ENCODE data around the gene ABAT.
"Not testable (repeated sequence)": the region's sequence is repeated elsewhere in the genome, so short reads cannot be mapped to it uniquely, and the experiment has no call there.

Gene ABAT

DNA sequence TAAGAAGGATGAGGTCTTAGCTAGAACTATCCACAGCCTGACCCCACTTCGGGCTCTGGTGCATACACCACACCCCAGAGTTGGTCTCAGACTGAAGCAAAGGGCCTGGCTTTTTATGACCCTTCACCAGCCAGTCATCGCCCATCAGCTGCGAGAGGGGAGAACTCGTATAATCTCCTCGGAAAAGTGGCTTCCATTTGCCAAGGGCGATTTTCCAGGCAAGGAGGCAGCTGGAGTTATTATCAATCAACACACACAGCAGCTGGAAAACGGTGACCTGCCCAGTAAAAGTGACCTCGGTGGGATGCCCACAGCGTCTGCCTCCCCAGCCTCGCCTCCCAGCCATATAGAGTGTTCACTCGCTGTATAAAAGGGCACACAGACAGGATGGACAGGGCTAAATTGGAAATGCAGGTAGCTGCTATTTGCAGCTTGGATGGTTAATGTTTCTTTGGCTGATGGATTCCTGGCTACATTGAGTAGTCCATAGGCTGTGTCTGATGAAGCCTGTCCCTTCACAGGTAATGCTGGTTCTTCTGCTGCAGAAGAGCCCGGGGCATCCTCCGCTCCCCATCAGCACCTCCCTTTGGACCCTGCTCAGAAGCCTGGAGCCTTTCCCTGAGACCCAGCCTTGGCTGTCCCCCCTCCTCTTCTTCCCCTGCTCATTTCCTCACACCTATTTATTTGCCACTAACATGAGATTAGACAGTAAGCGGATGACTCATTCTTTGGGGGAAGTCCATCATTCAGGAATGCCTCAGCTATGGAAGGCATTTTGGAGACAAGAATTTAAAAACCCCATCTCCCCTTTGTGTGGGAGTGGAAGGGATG is 77.3 kb downstream of the ABAT start:
- DNase-seq = no peak

DNA sequence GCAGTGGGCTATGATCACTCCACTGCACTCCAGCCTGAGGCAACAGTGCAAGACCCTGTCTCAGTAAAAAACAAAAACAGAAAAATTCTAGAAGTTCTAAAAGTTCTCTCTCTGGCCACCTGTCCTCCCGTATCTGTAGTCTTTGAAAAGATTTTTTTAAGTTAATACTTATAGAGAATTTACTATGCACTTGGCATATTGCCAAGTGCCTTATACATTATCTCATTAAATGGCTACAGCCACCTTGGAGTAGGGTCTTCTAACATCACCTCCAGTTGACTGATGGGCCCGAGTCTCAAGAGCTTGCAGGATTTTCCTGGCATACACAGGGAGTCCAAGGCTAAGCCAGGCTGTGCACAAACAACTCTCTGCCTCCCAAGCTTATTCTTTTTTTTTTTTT is 78.3 kb downstream of the ABAT start:
- DNase-seq = no peak

DNA sequence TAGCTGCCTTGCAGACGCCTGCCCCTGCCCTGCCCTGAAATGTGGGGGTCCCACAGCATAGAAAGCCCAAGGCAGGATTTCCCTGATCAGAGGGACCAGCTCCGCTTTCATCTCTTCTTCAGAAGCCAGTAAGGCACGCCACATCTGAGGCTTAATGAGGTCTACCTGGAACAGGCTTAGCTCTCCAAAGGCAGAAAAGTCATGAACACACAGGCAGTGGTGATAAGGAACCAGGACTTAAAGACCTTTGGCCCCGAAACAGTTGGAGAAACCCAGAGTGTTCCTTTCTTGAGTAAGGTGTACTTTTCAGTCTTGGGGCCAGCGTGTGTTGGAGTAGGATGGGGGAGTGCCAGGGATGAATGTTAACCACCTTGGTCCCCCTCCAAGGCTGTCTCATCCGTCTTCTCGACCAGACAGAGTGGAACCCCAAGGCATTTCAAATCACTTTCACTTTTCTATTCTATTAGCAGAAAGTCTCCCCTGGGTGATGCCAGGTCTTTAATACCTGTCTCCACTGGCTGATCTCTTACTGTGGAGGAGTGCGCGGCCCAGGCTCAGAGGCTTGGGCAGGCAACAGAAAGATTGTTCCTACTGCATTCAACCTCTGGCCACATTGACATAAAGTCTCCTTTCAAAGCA is 79.1 kb downstream of the ABAT start:
- no peak for DNase-seq

DNA sequence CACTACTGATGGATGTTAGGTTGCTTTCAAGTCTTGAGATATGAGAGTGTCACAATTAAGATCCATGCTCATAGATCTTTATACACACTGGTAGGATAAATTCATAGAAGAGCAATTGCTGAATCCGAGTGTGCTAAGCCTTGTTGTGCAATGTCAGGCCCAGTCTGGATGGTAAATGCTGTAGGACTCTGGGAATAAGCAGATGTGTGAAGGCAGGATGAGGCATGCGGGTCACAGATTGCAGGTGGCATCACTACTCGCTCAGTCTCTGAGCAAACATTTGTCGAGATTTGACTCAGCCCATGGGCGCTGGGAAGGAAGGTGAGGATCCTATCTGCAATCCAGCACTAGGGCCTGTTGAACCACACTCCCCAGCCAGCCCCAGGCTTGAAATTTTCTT is 82.3 kb downstream of the ABAT start:
- DNase-seq = no peak

DNA sequence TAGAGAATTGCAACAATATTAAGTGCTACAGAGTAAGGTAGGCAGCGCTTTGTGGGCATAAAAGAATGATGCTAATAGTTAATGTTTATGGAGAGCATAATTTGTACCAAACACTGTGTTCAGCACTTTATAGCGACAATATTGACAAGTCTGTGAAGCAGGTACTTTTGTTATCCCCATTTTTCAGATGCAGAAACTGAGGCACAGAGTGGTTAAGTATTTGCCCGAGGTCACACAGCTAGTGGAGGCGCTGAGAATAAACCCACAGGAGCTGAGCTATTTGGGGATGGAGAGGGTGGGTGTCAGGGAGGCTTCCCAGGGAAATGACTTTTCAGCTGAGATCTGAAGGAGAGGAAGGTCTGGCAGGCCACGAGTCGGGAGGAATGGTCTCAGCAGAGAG is 83.6 kb downstream of the ABAT start:
- no peak for DNase-seq

DNA sequence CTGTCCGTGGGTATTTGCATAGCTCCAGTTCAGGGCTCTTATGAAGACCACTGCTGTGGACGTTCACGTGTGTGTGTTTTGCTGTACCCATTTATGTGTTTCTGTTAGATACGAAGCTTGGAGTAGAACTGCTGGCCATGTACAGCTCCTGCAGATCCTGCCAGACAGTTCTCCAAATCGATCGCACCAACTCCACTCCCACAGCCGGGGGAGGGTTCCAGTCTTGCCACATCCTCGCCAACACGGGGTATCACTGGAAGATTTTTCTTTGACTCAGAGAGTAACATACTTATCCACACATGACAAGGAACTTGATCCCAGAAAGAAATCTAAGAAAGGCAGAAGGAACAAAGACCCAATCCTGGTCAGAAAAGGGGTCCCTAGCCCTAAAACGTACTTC is 85.6 kb downstream of the ABAT start:
- DNase-seq = no peak

DNA sequence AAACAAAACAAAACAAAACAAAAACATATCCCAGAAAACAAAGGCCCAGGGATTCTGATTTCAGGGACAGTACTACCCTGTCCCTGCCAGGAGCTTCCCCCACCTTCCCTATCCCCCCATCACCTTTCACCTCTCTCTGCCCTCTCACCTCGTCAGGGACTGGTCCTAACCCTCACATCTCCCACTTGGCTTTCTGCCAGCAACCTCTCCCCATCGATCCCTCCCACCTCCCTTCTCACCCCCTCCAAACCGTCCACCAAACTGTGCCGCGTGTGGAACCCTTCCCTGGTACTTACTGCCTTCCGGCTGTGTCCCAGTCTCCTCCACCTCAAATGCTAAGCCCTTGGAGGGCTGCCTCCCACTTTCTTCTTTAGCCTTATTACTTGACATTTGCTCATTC is 86.7 kb downstream of the ABAT start:
- DNase-seq = no peak

DNA sequence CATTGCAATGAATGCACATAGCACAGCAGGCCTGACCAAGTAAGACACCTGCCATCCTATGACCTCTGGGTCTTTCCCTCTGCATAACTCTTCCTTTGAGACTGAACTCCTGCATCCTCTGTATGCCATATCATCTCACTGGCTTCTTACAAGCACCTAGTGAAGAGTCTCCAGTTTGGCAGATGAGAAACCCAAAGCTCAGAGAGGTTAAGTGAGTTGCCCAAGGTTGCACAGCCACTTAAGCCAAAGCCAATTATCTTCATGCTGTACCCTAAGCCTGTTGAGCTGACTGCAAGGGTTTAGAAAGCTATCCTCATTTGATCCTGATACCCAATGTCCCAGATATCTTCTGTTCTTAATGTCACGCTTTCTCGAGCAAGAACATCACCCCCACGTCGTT is 87.8 kb downstream of the ABAT start:
- DNase-seq = no peak

DNA sequence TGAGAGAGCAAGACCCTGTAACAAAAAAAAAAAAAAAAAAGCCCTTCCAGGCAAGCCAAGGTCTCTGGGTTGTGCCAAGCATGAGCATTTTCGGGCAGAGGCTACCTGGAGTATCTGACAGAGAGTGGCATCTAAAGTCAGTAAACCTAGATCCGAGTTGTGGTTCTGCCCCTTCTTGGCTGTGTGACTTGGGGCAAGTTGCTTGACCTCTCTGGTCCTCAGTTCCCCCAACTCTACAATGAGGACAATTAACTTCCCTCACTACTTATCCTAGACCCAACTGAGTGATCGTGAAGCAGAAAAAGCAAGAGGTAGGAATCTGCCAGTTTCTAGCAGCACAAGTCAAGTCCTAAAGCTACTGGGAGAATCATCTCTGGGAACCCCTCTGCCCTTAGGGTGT is 88.7 kb downstream of the ABAT start:
- DNase-seq = no peak

DNA sequence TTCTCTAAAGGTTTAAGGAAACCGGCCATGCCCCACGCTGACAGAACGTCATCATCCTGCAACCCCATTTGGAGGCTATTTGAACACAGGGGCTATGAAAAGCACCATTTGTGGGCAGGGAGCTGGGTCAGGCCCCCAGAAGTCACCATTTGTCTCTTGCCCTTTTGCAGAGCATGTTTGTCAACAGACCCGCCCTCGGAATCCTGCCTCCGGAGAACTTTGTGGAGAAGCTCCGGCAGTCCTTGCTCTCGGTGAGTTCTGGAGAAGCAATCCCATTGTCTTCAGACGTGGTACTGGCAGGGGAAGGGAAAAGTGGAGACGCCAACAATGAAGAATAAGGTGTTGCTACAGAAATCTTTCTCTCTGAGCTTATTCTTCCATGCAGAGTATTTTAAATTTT is 89.5 kb downstream of the ABAT start:
- DNase-seq = no peak

DNA sequence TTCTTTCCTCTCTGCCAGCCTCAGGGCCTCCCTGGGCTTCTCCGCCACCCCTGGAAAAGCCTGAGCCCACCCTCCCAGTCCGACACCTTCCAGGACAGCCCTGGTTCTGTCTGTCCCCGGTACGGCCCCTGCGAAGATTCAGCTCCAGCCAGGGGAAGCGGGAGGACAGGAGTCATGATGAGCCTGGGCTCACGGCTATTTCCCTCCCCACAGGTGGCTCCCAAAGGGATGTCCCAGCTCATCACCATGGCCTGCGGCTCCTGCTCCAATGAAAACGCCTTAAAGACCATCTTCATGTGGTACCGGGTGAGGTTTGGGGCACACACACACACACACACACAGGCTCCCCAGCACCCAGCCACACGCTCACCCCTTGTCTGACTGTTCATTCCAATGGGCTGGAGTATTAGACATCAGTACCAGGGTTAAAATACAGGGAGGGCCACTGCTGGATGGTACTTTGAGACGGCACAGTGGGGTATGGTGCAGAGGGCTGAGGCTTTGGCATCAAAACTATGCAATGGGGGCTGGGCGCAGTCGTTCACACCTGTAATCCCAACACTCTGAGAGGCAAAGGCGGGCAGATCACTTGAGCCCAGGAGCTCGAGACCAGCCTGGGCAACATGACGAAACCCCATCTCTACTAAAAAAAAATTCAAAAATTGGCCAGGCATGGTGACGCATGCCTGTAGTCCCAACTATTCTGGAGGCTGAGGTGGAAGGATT is 90.3 kb downstream of the ABAT start:
- no peak for DNase-seq

DNA sequence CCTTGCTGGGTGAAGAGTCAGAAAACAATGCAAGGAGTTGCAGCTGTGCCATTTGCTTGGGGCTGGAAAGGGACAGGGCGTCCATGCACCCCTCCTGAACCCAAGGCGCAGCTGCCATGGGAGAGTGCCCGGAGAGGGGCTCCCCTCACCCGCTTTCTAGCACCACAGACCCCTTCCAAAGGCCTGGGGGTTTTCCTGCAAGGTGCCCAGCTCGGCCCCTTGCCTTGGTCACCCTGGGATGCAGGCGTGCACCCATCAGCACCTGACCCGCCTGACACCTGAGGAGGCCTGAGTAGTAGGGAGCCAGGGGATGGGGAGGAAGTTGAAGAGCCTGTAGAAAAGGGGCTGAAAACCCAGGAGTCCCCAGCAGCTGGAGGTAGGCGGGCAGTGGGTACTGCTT is 92.8 kb downstream of the ABAT start:
- DNase-seq = no peak

DNA sequence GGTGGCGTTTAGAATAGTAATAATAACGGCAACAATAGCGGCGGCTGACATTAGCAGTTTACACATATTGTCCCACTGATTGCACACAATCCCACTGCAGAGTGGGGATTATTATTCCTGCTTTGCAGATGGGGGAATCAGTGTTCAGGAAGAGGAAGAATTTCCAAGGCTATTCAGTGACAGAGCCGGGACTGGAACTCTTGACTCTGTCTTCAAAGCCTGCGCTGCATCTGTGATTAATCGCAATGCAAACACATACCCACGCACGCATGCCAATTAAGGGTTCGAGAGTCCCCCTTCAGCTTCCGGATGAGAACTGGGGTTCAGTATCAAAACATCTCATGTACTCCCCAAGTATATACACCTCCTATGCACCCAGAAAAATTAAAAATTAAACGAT is 93.9 kb downstream of the ABAT start:
- no peak for DNase-seq

DNA sequence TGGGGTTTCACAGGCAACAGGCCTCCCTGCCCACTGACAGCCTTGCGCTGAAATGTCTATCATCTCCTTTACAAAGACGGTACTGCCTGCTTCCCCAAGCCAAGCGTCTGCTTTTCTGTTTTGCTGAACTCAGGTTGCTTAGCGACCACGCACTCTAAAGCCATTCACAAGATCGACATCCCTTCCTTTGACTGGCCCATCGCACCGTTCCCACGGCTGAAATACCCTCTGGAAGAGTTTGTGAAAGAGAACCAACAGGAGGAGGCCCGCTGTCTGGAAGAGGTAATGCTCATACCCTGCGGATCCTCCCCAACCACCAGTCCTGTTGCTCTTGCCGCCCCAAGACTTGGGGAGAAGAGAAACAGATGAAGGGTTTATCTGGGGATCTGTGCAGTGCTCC is 94.3 kb downstream of the ABAT start:
- DNase-seq = no peak

DNA sequence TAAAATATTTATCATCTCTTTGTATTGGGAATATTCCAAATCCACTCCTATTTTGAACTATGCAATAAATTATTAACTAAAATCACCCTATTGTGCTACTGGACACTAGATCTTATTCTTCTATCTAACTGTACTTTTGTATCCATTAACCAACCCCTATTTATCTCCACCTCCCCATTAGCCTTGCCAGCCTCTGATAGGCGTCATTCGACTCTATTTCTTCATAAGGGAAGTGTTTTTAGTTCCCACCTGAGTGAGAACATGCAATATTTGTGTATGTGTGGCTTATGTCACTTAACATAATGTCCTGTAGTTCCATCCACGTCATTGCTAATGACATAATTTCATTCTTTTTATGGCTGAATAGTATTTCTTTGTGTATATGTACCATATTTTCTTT is 99.1 kb downstream of the ABAT start:
- DNase-seq = no peak

DNA sequence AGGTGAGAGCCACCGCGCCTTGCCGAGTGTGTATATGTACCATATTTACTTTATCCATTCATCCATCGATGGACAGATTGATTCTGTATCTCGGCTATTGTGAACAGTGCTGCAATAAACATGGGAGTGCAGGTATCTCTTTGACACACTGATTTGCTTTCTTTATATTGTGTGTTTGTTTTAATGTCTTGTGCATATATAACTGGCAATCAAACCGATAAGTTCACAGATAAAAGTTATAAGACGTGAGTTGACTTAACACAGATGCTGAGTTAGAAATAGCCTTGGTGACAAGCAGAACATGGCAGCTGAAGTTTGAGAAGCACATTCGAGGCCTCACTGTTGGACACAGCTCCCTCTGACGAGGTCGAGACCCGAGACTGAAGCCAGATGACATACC is 99.8 kb downstream of the ABAT start:
- no peak for DNase-seq

DNA sequence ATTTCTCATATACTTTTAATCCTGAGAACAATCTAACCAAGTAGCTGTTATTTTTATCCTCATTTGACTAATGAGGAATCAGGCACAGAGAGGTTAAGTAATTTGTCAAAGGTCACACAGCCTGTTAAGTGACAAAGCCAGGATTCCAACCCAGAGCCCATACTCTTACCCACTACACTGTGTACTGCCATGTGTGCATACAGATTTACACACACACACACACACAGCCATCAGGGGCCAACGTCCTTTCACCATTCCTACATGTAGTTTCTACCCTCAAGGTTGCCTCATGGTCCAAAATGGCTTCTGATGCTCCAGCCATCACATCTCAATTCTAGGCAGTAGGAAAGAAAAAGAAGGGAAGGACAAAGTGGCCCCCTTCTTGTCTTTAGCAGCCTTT is 100.9 kb downstream of the ABAT start:
- no peak for DNase-seq

DNA sequence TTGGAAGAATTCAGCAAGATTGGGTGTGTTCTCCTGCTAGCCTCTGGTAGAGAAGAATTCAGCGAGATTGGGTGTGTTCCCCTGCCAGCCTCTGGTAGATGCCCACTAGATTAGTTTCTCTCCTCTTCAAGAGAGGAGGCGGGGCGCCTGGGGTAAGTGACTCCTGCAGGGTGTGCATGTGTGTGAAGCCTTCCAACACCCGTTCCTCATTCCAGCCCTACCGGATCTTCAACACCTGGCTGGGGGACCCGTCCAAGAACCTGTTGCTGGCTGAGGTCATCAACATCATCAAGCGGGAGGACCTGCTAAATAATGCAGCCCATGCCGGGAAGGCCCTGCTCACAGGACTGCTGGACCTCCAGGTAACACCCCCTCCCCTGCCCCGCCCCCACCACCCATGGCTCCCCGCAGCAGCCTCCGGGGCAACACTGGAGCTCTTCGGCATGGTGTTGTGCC is 101.7 kb downstream of the ABAT start:
- no peak for DNase-seq

DNA sequence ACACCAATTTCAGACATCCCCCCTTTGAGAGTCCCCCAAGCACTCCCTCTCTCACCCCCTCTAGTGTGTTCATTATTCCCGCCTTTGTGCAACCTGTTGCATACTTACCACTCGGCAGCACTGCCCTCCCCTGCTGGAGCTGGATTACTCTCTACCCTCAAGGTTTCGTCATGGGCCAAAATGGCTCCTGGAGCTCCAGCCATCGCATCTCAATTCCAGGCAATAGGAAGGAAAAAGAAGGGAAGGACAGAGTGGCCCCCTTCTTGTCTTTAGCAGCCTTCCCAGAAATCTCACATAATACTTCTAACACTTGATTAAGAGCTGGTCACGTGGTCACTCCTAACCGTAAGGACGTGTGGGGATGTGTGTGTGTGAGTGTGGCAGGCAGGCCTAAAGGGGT is 102.8 kb downstream of the ABAT start:
- no peak for DNase-seq

DNA sequence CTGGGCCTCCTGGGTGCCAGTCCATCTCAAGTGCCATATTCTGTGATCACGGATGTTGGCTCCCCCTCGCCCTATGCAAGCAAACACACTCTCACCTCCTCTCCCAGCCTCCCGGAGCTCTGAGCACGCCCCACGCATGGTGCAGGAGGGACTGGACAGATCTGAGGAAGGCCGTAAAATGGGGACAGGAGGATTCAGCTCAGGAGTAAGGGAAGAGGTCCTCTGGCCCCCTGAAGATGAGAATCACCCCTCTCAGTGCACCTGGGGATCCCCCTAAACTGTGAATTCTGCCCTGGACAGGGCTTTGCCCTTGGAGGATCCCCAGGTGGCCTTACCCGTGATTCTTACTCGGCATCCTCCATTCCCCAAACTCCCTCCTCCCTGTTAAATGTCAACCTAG is 107.4 kb downstream of the ABAT start:
- no peak for DNase-seq

DNA sequence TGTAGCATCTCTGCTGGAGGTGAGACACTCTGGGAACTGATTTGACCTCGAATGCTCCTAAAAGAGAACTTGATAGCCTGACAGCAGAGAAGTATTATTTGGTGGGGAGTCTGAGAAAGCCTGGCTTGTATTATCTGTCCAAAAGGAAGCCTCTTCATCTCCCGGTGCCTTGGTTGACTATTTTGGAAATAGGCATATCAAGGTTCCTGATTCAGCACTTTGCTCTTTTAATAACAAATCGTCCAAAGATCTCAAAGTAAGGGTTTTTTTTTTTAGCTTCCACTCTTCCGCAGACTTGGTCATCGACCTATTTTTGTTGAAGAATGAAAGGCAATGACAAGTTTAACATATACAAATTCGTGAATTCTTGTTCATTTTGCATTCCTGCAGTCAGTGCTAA is 108.3 kb downstream of the ABAT start:
- no peak for DNase-seq

DNA sequence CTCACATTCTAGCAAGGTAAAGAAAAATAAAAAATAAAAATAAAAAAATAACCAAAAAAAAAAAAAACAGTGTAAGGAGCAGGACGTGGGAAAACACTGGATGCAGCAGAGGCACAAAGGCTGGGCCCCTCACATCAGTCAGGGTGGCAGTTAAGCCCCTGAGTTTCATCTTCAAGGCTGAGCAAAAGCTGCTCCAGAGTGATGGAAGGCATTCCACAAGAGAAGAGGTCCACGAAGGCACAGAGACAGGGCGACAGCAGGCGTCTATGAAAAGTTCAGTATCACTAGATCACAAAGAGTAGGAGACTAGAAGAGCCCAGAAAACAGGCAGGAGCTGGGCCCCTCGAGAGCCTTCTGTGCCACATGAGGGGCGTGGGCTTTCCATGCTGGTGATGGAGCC is 111.0 kb downstream of the ABAT start:
- no peak for DNase-seq

DNA sequence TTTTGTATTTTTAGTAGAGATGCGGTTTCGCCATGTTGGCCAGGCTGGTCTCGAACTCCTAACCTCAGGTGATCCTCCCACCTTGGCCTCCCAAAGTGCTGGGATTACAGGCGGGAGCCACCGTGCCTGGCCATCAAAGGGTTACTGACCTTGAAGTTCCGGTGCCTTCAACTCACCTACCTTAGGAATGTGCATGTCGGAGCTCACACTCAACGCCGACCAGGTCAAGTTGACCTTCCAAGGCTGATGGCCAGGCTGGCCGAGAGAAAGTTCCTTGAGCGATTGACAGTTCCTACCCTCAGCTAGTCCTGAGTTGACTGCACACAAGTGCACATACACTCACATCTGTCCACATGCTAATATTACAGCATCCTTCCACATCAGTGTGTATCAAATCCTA is 111.9 kb downstream of the ABAT start:
- not testable (repeated sequence) for DNase-seq

DNA sequence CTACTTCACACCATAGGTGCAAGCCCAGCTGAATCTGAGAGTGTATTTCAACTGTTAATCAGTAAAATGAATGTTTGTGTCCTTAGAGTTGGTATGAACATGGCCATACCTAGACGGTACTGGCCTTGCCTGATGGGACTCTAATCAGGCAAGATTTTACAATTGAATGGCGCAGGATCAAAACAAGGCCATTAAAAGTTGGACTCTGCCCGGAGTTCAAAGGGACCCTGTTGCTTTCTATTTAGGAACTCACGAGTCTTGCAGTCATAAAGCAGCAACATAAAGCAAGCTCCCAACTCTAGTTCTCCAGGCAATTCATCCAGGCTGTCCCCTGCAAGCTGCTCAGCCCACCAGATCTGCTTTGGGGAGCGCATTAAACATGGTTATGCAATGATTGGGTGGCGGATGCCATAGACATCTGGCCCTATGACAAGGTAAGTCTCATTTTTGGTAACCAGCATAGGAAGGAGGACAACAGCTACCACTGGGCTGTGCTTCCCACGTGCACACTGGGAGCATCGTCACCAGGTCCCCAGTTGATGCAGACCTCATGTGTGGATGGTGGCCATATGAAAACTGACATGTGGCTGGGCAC is 114.3 kb downstream of the ABAT start:
- DNase-seq = no peak
